Kidney tubule cell (primary cell): ENCODE results near the gene C11orf21.
A peak's percentile ranks its signal among the peaks of the same experiment; 100 is the strongest.
"Not testable (repeated sequence)": the region's sequence is repeated elsewhere in the genome, so short reads cannot be mapped to it uniquely, and the experiment has no call there.

ENCODE experiments used
- DNase-seq: peaks from one replicate; pipeline ENCODE4 v3.0.0-alpha.2; 2018; ENCODE audit warnings: low spot score

The C11orf21 gene

DNA sequence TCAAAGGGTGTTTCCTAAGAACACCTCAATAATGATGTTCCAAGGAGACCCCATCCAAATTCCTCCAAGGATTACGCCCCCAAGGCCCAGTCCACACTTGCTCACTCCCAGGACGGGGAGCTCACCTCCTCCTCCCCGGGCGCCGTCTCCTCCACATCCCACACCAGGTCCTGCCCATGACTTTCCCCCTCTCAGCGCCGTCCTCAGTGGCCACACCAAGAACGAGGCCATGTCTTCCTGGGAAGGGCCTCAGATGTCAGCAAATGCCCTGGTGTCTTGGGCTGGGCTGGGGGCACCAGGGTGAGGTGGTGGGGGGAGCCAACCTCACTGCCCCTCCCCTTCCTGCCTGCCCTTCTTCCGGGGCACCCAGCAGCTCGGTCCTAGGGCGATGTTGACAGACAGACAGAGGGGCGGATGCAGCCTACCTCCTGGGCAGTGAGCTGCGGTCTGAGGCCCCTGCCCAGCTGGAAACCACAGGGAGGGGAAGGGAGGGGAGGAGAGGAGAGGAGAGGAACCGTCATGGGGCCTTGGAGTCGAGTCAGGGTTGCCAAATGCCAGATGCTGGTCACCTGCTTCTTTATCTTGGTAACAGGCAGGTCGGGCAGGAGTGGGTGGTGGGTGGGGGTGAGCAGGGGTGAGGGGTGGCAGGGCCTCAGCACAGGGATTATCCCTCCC is at the start of gene C11orf21, which contains the start of gene TSPAN32:
Gene C11orf21, minus strand, starts transcription at position 288 of the 675 bp plus-strand sequence. Its CDS starts 110 bp downstream, at position 178.
Gene TSPAN32, plus strand, starts transcription at position 383 of the 675 bp plus-strand sequence. Its CDS starts 137 bp downstream, at position 520.
- peak; percentile 6 for DNase-seq

DNA sequence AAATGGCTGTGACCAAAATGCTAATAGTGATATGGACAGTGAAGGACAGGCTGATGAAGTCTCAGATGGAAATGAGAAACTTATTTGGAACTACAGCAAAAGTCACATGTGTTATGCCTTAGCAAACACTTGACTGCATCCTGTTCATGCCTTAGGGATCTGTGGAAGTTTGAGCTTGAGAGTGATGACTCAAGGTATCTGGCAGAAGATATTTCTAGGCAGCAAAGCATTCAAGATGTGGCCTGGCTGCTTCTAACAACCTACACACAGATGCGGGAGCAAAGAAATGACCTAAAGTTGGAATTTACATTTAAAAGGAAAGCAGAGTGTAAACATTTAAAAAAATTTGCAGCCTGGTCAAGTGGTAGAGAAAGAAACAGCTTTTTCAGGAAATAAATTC is 47.3 kb upstream of the C11orf21 start:
- peak; percentile 28 for DNase-seq

DNA sequence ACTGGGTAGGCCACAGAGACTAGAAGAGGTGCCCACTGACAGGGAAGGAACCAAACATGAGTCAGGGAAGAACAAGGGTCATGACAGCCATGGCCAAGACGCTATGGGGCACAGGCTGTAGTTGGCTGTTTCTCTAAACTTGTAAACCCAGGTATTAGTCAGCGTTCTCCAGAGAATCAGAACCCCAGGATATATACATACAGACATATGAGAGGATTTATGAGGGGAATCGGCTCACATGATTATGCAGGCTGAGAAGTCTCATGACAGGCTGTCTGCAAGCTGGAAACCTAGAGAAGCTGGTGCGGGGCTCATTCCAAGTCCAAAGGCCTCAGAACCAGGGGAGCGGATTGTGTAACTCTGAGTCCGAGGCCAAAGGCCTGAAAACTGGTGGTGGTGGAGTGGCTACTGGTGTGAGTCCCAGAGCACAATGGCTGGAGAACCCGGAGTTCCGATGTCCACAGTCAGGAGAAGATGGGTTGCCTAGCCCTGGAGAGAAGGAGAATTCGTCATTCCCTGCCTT is 45.7 kb upstream of the C11orf21 start:
- no peak for DNase-seq

DNA sequence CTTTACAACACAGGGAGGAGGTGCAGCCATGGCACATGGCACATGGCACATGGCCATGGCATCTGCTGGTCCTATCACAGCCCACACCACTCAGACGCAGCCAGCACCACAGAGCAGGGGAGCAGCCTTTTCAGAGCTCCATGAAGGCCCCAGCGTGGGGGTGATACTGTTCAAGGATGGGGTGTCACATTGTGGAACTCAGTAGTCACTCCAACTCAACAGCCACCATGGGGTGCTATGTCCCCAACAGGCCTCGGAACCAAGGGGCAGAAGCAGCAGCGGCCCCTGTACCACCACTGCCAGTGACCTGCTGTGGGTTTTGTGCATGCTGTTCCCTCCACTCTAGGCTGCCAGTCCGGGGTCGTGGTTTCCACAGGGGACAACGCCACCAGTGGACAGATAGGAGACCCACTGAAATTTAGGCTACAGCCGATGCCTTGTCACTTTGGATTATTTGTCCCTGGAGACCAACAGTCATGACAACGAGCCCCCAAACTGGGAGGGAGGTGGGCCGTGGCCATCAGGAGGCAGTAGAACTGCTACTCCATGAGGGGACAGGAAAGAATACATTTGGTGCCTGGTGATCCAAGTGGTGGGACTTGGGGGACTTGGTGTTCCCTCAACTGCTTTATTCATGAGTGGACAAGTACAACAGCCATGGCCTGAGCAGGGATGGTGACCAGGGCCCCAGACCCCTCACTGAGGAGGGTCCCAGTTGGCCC is 45.0 kb upstream of the C11orf21 start:
- no peak for DNase-seq

DNA sequence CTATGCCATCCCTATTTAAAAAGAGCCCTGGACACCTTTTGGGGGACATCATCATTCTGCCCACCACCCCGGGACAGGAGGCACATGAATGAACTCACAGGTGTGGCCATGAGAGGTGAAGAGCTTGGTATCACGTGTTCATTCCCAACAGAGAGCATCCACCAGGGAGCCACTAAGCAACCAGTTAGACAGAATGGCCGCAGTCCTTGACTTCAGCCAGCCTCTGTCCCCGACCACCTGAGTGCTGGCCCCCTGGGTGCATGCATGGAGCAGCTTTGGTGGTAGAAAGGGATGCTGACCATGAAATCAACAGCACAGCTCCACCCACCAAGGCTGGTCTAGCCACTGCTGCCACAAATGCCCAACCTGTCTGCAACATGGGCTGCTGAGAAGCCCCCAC is 44.3 kb upstream of the C11orf21 start:
- no peak for DNase-seq

DNA sequence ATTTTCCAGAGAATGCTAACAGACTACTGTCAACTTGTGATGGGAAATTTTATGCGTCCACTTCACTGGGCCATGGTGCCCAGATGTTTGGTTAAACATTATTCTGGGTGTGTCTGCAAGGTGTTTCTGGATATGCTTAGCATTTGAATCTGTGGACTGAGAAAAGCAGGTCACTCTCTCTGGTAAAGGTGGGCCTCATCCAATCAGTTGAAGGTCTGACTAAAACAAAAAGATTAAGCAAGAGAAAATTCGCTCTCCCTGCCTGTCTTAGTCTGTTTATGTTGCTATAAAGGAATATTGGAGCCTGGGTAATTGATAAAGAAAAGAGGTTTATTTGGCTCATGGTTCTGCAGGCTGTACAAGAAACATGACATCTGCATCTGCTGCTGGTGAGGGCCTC is 43.3 kb upstream of the C11orf21 start:
- DNase-seq = no peak

DNA sequence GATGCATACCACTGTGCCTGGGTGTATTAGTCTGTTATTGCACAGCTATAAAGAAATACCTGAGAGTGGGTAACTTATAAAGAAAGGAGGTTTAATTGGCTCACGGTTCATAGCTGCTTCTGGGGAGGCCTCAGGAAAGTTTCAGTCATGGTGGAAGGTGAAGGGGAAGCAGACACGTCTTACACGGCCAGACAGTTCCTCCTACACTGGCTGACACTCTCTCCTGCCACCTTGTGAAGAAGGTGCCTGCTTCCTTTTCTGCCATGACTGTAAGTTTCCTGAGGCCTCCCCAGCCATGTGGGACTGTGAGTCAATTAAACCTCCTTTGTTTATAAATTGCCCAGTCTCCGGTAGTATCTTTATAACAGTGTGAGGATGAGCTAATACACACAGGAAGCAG is 41.8 kb upstream of the C11orf21 start:
- no peak for DNase-seq

DNA sequence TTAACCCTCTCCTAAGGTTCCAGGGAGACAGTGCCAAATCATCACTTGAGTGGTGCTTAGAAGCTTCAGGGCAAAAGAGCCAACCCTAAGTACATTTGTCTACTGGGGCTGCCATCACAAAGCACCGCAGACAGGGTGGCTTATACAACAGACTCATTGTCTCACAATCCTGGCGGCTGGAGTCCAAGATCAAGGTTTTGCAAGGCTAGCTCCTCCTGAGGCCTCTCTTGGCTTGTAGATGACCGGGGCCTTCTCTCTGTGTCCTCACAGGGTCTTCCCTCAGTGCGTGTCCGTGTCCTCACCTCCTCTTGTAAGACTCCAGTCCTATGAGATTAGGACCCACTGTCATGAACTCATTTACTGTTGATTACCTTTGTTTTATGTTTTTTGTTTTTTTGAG is 41.3 kb upstream of the C11orf21 start:
- no peak for DNase-seq

DNA sequence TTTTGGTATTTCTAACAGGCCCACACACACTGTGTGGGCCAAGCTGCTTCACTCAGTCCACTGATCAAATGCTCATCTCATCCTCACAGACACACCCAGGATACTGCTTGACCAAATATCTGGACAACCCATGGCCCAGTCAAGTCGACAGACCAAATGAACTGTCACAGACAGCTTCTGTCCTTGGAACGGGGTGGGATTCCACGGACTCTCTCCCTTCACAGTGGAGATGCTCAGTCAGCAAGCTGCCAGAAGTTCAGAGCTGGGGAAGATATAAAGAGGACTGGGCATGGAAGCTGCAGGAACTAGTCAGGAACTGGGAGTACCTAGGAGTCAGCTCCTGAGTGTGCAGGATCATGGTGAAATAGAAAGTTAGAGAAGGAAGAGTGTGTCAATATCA is 40.8 kb upstream of the C11orf21 start:
- no peak for DNase-seq

DNA sequence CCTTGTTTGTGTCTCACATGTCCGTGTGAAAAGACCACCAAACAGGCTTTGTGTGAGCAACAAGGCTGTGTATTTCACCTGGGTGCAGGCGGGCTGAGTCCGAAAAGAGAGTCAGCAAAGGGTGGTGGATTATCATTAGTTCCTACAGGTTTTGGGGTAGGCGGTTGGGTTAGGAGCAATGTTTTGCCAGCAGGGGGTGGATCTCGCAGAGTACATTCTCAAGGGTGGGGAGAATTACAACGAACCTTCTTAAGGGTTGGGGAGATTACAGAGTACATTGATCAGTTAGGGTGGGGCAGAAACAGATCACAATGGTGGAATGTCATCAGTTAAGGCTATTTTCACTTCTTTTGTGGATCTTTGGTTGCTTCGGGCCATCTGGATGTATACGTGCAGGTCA is 37.0 kb upstream of the C11orf21 start:
- not testable (repeated sequence) for DNase-seq

DNA sequence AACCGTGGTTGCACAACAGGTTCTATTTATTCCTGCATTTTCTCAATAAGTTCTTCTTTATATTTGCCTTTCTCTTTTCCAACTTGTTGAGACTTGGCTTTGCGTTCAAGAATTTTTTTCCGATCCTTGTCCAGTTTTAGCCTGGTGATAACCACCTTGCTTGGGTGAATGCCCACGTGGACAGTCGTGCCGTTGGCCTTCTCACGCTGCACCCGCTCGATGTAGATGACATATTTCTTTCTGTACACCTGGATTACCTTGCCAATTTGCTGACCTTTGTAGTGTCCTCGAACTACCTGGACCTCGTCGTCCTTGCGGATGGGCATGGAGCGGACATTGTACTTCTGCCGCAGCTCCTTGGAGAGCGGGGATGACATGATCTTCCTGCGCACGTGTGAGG is 33.6 kb upstream of the C11orf21 start:
- not testable (repeated sequence) for DNase-seq

DNA sequence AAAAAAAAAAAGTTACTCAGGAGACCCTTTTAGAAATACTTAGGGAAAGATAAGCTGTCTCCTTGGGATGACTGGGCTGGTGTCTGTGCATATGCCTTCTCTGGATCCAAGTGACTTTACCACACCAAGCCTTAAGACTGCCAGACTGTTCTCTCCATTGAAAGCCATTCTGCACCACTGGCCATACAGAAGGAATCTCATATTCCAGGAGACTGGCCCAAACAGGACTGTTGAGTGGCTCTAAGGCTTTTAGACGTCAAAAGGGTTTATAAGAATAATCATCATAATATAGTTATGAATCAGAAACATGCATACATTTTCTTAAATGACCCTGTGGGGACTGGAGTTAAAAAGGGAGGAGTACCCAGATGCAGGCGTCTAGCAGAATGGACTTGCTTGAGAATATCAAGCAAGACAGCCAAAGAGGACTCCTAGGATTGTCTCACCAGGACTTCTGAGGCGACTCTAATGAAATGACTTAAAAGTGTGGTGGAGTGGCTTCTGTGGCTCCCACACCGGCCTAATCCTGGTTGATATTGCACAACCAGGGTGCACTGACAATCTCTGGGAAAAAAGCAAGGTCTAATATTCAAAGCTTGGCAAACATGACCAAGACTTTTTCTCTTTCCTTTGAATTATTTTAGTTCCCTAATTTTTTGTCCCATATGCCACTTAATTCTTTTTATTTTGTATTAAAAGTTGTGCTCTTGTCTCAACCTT is 31.9 kb upstream of the C11orf21 start:
- DNase-seq = not testable (repeated sequence)

DNA sequence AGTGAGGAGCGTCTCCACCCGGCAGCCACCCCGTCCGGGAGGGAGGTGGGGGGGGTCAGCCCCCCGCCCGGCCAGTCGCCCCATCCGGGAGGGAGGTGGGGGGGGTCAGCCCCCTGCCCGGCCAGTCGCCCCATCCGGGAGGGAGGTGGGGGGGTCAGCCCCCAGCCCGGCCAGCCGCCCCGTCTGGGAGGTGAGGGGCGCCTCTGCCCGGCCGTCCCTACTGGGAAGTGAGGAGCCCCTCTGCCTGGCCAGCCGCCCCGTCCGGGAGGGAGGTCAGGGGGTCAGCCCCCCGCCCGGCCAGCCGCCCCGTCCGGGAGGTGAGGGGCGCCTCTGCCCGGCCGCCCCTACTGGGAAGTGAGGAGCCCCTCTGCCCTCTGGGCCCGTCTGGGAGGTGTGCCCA is 30.9 kb upstream of the C11orf21 start:
- not testable (repeated sequence) for DNase-seq

DNA sequence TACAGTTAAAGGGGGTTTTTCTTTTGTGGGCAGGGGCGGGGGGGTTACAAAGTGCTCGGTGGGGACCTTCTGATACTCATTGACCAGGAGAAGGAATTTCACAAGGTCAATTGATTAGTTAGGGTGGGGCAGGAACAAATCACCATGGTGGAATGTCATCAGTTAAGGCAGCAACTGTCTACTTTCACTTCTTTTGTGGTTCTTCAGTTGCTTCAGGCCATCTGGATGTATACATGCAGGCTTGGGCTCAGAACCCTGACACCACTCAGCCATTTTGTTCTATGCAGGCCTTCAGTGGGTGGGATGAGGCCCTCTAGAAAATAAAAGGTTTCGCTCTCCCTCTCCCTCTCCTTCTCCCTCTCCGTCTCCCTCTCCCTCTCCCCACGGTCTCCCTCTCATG is 29.7 kb upstream of the C11orf21 start:
- DNase-seq = no peak

DNA sequence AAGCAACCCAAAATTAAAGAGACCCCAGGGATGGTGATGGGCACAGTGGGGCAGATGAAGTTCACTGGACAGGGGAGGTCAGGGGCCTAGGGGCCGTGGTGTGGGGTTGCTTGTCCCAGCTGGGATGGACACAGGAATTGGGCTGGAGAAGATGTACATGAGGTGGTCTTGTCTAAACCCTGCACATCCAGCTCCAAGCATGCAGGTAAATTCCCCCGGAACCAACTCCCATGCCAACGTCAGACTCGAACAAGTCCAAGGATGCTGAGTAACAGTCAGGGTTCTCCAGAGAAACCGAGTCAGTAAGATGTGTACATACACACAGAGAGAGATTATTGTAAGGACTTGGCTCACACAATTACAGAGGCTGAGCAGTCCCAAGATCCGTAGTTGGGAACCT is 29.0 kb upstream of the C11orf21 start:
- no peak for DNase-seq

DNA sequence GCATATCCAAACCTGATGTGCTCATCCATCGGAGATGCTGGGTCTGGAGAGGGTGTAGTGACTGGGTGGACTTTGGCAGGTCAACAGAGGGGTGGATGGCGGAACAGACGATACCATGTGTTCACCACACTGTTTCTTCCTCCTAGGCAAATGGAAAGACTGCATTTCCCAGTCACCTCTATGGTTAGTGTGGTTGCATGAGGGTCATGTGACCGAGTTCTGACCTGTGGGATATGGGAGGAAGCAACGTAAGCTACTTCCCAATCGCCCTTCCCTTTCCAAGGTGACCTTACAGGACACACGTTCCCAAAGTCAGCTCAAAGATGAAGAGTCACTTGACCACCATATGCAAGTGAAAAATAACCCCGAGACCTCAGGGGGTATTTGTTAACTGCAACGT is 27.8 kb upstream of the C11orf21 start:
- no peak for DNase-seq

DNA sequence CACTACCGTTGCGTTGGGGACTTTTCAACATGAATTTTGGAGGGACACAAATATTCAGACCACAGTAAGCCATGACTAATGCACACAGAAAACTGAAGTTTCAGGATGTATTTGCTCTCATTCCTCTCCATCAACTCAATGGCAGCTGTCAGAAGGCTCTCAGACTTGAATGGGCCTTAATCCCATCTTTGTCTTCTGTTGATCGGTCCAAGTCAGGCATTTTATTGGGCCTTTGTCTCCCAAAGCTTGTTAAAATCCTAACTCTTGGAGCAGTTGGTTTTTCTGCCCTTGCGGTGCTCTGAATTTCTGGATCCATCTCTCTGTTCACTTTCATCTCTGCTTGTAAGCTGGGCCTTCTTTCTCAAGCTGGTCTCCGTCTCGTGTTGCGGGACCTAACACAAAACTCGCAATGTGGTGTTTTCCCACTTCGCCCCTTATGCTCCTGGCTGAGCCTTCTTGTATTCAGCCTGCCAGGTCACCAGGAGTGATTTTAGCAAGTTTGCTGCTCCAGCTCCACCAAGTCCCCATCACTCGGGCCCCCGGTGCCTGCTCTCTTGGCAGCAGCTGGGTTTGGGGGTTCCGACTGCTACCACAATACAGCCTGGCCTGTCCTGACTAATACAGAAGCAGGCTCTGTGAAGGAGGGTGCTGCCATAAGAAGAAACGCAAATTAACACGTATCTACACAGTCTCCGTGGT is 27.1 kb upstream of the C11orf21 start:
- DNase-seq = no peak

DNA sequence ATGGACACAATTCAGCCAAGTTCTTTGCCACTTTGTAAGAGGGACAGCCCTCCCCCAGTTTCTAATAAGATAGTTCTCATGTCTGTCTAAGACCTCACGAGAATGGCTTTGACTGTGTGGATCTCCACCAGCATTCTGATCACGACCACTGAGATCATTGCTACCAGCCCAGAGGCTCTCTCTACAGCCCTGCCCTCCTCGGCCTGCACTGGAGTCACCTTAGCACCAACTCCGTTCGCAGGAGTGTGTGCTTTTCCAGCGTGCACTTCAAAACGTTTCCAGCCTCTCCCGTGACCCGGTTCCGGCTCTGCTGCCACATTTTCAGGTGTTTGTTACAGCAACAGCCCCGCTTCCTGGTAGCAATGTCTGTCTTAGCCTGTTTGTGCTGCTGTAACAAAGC is 26.3 kb upstream of the C11orf21 start:
- no peak for DNase-seq

DNA sequence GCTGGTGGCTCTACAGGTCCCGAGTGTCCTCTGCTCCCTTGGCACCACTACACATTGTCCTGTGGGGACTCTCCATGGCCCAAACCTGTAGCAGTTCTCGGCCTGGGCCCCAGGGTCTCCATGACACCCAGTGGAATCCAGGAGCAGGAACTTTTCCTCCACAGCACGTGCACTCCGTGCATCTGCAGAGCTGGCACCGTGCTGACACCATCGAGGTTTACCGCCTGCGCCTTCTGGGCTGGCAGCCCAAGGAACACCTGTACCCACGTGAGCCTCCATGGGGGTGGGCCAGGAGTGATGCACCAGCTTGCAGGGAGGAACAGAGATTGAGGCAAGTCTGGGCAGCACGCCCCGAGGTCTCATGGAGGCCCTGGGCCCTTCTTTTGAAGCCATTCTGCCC is 25.3 kb upstream of the C11orf21 start:
- DNase-seq = no peak

DNA sequence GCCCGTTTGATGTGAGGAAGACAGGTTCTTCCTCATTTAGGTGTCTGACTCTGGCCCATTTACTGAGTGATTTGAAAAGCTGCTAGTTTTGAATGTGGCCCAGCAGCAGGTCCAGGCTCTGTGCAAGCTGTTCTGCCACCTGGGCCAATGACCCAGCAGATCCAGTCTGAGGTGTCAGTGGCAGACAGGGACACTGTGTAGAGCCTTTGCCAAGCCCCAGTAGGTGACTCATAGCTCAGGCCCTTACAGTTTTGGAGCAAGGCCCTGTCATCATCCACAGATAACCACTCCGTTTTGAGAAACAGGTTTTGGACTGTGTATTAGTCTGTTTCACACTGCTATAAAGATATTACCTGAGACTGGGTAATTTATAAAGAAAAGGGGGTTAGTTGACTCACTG is 24.0 kb upstream of the C11orf21 start:
- peak; percentile 44 for DNase-seq

DNA sequence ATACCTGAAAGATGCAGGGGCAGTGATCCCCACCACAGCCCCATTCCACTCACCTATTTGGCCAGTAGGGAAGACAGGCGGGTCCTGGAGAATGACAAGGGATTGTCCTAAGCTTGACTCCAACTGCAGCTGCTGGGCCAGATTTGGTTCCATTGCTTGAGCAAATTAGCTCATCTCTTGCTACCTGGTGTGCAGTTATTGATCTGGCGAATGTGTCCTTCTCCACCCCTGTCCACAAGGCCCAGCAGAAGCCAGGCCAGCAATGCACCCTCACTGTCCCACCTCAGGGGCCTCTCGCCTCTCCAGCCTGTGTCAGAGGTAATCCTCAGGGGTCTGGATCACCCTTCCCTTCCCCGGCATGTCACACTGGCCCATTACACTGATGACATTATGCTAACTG is 23.4 kb upstream of the C11orf21 start:
- no peak for DNase-seq

DNA sequence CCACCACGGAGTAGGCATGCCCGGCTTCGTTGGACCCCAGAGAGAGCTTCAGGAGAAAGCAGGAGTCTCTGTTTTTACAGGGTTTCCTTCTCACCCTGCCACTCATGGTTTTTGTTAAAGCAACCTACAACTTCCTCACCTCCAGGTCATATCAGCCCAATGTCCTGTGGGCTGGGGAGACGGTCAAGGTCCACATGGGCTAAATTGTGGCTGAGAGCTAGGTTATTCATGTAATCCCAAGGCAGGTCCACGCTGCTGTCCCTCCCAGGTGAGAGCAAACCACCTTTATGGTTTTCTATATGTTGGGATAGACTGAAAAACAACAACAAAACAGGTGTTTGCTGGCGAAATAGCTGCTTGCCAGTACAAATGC is 19.6 kb upstream of the C11orf21 start:
- DNase-seq = no peak
